HG02763 (cell line): ENCODE results near the gene RILPL1.
"Not testable (repeated sequence)": the region's sequence is repeated elsewhere in the genome, so short reads cannot be mapped to it uniquely, and the experiment has no call there.

Experiments used
- ATAC-seq: cut with Tn5 transposase; IDR thresholded peaks from one replicate; pipeline ENCODE4 v1.9.1; 2021; ENCODE audit warnings: mild to moderate bottlenecking, moderate library complexity; ENCODE audit not compliant: unreplicated experiment

RILPL1 gene

GRCh38 chr12:123433615-123434014 lies 99.9 kb downstream of the RILPL1 start:
- ATAC-seq, result no peak

- ATAC-seq, result not testable (repeated sequence)
Observed at GRCh38 chr12:123431951-123432817, 101.3 kb downstream of the RILPL1 start.

- not testable (repeated sequence) for ATAC-seq
Observed at GRCh38 chr12:123429101-123429500, 104.4 kb downstream of the RILPL1 start.

DNA sequence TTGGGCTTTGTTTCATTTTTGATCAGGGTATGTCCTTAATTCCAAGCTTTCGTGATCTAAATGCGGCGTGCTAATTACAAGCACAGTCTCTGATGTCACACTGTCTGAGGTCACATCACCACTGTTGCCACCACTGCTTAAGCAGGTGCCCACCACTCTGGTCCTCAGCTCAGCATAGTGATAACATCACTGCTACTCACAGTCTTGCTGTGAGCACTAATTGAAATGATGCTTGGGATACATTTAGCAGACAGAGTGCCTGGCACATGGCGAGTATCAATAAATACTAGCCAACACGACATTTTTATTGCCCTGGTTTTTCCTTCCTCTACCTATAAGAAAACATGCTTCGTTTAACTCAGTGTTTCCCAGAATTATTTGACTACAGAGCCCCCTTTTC lies 104.9 kb downstream of the RILPL1 start:
- no peak for ATAC-seq

DNA sequence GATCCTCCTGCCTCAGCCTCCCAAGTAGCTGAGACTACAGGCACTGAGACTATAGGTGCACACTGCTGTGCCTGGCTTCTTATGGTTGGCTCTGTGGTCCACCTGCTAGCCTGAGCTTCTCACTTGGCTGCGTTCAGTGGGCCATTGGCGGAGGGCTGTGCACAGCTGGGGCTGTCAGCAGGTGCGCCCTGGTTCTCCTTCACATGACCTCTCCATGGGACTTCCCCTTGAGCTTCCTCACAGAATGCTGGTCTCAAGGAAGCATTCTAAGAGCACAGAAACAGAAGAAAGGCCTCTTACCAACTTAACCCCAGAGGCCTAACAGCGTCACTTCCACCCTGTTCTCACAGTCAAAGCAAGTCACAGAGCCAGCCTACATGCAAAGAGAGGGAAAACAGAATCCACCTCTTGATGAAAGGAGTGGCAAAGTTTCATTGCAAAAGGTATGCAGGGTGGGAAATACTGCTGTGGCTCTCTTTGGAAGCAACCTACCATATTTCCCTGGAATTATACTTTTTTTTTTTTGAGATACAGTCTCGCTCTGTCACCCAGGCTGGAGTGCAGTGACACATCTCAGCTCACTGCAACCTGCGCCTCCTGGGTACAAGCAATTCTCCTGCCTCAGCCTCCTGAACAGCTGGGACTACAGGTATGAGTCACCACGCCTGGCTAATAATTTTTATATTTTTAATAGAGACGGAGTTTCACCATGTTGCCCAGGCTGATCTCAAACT lies 106.3 kb downstream of the RILPL1 start:
- ATAC-seq, result peak; percentile 90

- no peak for ATAC-seq
Observed at GRCh38 chr12:123421314-123421713, 112.2 kb downstream of the RILPL1 start.
